Stomach (tissue), 9 donors: Measurements from ENCODE around the gene NME7. TPM values are rescaled to one million over a fixed set of nuclear protein-coding genes. Genes with fewer than 3 reads are reported as not detected.

Experiments used
- DNase-seq, 2 donors: peaks; one replicate each; pipeline versions ENCODE4 v3.0.0 to v3.0.0-alpha.2; 2013 to 2019
- H3K27ac ChIP-seq, 5 donors: fragments of 200-600 bp in 4 of 5; sonication (generic) in 4 of 5; one replicate each; pipeline ENCODE4 v1.5.1; 2013 to 2019; ENCODE audit warnings: mild to moderate bottlenecking in 1 of 5, moderate library complexity in 1 of 5
- H3K27me3 ChIP-seq, 3 donors: fragments of 200-600 bp; sonication (generic); one replicate each; pipeline ENCODE4 v1.5.1; 2017 to 2019; ENCODE audit warnings: mixed run types in 1 of 3
- H3K36me3 ChIP-seq, 4 donors: fragments of 200-600 bp; sonication (generic); 1 replicate in 3 of 4; 2 replicates in 1 of 4; pipeline ENCODE4 v1.5.1; 2016 to 2019
- H3K4me1 ChIP-seq, 4 donors: fragments of 200-600 bp; sonication (generic); one replicate each; pipeline ENCODE4 v1.5.1; 2016 to 2019
- H3K4me3 ChIP-seq, 4 donors: fragments of 200-600 bp; sonication (generic) in 3 of 4; one replicate each; pipeline ENCODE4 v1.5.1; 2016 to 2019; ENCODE audit warnings: mild to moderate bottlenecking in 1 of 4
- H3K9me3 ChIP-seq, 4 donors: fragments of 200-600 bp; sonication (generic); one replicate each; pipeline ENCODE4 v1.5.1; 2016 to 2019
- EP300 ChIP-seq: sonication (generic); formaldehyde crosslinking; IDR thresholded peaks from one replicate; pipeline ENCODE4 v1.6.1; 2017; ENCODE audit warnings: antibody characterized with exemption
- POLR2A ChIP-seq, 4 donors: fragments of 450-650 bp; IDR thresholded peaks; one replicate each; pipeline ENCODE4 v1.6.1; 2016; ENCODE audit warnings: antibody characterized with exemption in 4 of 4, control low read depth in 2 of 4, mild to moderate bottlenecking in 1 of 4, moderate library complexity in 1 of 4
- POLR2AphosphoS5 ChIP-seq, 3 donors: sonication (generic); formaldehyde crosslinking; IDR thresholded peaks; one replicate each; pipeline ENCODE4 v1.6.1; 2016; ENCODE audit warnings: antibody characterized with exemption in 3 of 3
- WGBS, 5 donors: extraction: QIAGEN DNeasy Blood & Tissue Kit in 3 of 5; methylation state at CpG; one replicate each; pipeline versions ENCODE4 v1.1.5 to v1.1.7; 2013 to 2018; 5-methylcytosine and 5-hydroxymethylcytosine counted together
- intact Hi-C: fragments of 100-400 bp; cut with DNase I; formaldehyde crosslinking; loops from one replicate; pipeline ENCODE4 v1.15.1; 2023; ENCODE audit warnings: low total_unique reads
- polyA plus RNA-seq, 3 donors: library from polyadenylated mRNA; stranded (reverse); fragments of 200-250 nt; gene quantifications; one replicate each; pipeline ENCODE4 v1.2.3, GENCODE V29; 2013
- total RNA-seq, 5 donors: library from RNA; depleted of rRNA; stranded (reverse); fragments of >200 nt; gene quantifications; one replicate each; pipeline versions ENCODE4 v1.1.0 to v1.2.3, GENCODE V29; 2014 to 2016
- TF ChIP-seq, protein P1 (sequence below), 7 experiments: fragments of 450-650 bp in 4 of 7; fragments of 200-600 bp in 3 of 7; sonication (generic) in 3 of 7; IDR thresholded peaks; one replicate each; pipeline ENCODE4 v1.5.1; 2016 to 2019; ENCODE audit warnings: antibody characterized with exemption in 7 of 7, control low read depth in 2 of 7, mild to moderate bottlenecking in 1 of 7
- donor health status: healthy with polysubstance abuse.
- donor health status: Bipolar disorder and iron deficiency.
- donor health status: healthy.

The NME7 gene
- total and polyA plus RNA-seq, 8 donors = 7.6 to 44.3 (median 8.2) TPM; not detected in 1

- H3K4me1 ChIP-seq = peaks cover 10 to 32% (median 16%) of the 10 kb centered on the region in 4 donors
- intact Hi-C loops = no loop called here
- no peaks in the 10 kb centered on the region for H3K27me3 ChIP-seq
- peak overlapping the region in 1 of 5 donors; percentile 56 for H3K27ac ChIP-seq
- no peaks in the 10 kb centered on the region for H3K36me3 ChIP-seq
- no peak for TF ChIP-seq POLR2AphosphoS5 (IDR thresholded peaks at IDR 0.05)
- TF ChIP-seq, protein P1, sequence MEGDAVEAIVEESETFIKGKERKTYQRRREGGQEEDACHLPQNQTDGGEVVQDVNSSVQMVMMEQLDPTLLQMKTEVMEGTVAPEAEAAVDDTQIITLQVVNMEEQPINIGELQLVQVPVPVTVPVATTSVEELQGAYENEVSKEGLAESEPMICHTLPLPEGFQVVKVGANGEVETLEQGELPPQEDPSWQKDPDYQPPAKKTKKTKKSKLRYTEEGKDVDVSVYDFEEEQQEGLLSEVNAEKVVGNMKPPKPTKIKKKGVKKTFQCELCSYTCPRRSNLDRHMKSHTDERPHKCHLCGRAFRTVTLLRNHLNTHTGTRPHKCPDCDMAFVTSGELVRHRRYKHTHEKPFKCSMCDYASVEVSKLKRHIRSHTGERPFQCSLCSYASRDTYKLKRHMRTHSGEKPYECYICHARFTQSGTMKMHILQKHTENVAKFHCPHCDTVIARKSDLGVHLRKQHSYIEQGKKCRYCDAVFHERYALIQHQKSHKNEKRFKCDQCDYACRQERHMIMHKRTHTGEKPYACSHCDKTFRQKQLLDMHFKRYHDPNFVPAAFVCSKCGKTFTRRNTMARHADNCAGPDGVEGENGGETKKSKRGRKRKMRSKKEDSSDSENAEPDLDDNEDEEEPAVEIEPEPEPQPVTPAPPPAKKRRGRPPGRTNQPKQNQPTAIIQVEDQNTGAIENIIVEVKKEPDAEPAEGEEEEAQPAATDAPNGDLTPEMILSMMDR (IDR thresholded peaks at IDR 0.05) = no peak
- no peak for TF ChIP-seq POLR2A (IDR thresholded peaks at IDR 0.05)
- TF ChIP-seq EP300 = no peak
- H3K4me3 ChIP-seq = no peak overlapping the region
- no peak for DNase-seq
- H3K9me3 ChIP-seq = no peaks in the 10 kb centered on the region
Observed at GRCh38 chr1:169143984-169144383, 223.6 kb downstream of the NME7 start.

DNA sequence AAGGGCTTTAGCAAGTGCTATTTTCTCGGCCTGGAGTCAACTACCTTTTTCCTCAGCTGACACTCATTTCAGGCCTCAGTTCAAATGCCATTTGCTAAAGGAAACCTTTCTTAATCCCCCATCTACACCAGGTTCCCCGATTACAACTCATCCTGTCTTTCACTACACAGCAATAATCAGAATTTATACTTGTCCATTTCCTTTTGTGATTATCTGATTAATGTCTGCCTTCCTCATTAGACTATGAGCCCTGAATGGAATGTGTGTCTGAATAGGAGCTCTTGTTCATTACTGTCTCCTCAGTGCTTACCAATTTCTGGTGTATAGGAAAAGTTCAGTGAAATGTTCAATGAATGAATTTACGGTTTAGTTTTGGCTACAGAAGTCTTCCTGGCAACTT lies 224.3 kb downstream of the NME7 start:
- Histone ChIP-seq H3K27ac (no peak overlapping the region), H3K27me3 (no peaks in the 10 kb centered on the region), H3K4me1 (peaks cover 10 to 27% (median 16%) of the 10 kb centered on the region in 4 donors), H3K9me3 (no peaks in the 10 kb centered on the region), H3K36me3 (no peaks in the 10 kb centered on the region), H3K4me3 (no peak overlapping the region)
- DNase-seq = no peak
- TF ChIP-seq POLR2AphosphoS5 (IDR thresholded peaks at IDR 0.05) (no peak), POLR2A (IDR thresholded peaks at IDR 0.05) (no peak), EP300 (no peak)
- TF ChIP-seq, protein P1 (IDR thresholded peaks at IDR 0.05) = no peak
- 74 to 86% (median 81%) methylated on average over 3 of the region's 3 CpGs for WGBS, 5 donors
- intact Hi-C loops = no loop called here

- DNase-seq = no peak
- Histone ChIP-seq H3K27me3 (no peaks in the 10 kb centered on the region), H3K36me3 (no peaks in the 10 kb centered on the region), H3K27ac (no peak overlapping the region), H3K4me3 (no peak overlapping the region), H3K4me1 (peaks cover 10 to 21% (median 15%) of the 10 kb centered on the region in 4 donors), H3K9me3 (no peaks in the 10 kb centered on the region)
- intact Hi-C loops = no loop called here
- TF ChIP-seq, protein P1 (IDR thresholded peaks at IDR 0.05) = no peak
- no peak for TF ChIP-seq POLR2AphosphoS5 (IDR thresholded peaks at IDR 0.05)
- TF ChIP-seq POLR2A (IDR thresholded peaks at IDR 0.05) = no peak
- TF ChIP-seq EP300 = no peak
- whole genome bisulfite sequencing, 5 donors = 0 to 95% (median 57%) methylated on average over 1 of the region's 1 CpG
Observed at GRCh38 chr1:169142129-169142528, 225.5 kb downstream of the NME7 start.

GRCh38 chr1:169141356-169141755 lies 226.2 kb downstream of the NME7 start:
- WGBS, 5 donors = 83 to 92% (median 86%) methylated on average over 3 of the region's 3 CpGs
- Histone ChIP-seq H3K9me3 (no peaks in the 10 kb centered on the region), H3K27ac (no peak overlapping the region), H3K36me3 (no peaks in the 10 kb centered on the region), H3K4me1 (peaks cover 10 to 21% (median 12%) of the 10 kb centered on the region in 4 donors), H3K27me3 (no peaks in the 10 kb centered on the region), H3K4me3 (no peak overlapping the region)
- intact Hi-C loops = no loop called here
- no peak for DNase-seq
- TF ChIP-seq POLR2A (IDR thresholded peaks at IDR 0.05) = no peak
- TF ChIP-seq, protein P1 (IDR thresholded peaks at IDR 0.05) = no peak
- no peak for TF ChIP-seq POLR2AphosphoS5 (IDR thresholded peaks at IDR 0.05)
- no peak for TF ChIP-seq EP300
